K562 (cell line): ENCODE results near the gene ERBB4. TPM values are rescaled to one million over a fixed set of nuclear protein-coding genes. Genes with fewer than 3 reads are reported as not detected.

Source experiments
- ATAC-seq: fragments of 200-7000 bp; cut with Tn5 transposase; 3 replicates; pipeline ENCODE4 v1.9.1; 2020; ENCODE audit warnings: moderate library complexity
- BruUV-seq: library from RNA; stranded (reverse); fragments of 400-500 nt; replicated peaks from 2 replicates; lab custom pipeline; 2021; lab: Mats Ljungman, UMichigan
- CTCF ChIA-PET: fragments of 300-600 bp; formaldehyde crosslinking; extraction: SDS; loops from one replicate; lab custom pipeline; 2021; ENCODE audit warnings: low intra/inter-chr PET ratio; lab: Yijun Ruan, JAX
- POLR2A ChIA-PET: fragments of 300-600, 350-650 bp; sonication (Branson Sonifier 250); formaldehyde crosslinking; extraction: SDS; loops from one replicate; lab custom pipeline; 2021; ENCODE audit warnings: antibody characterized with exemption, inconsistent platforms; lab: Yijun Ruan, JAX
- DNase-seq, 4 experiments: peaks; one replicate each; pipeline versions ENCODE4 v3.0.0 to v3.0.0-alpha.2; 2011 to 2018; ENCODE audit warnings: low spot score in 3 of 4, mixed read lengths in 3 of 4; ENCODE audit errors: extremely low read depth in 1 of 4
- FAIRE-seq: peaks from 2 replicates; lab custom pipeline; 2011; peaks lifted over from hg19 to GRCh38; lab: Jason Lieb, UNC
- H2AFZ ChIP-seq: 2 replicates; pipeline ENCODE4 v1.6.0; 2011; ENCODE audit warnings: low read depth, low read length, control low read depth, inconsistent platforms
- H3K27ac ChIP-seq: fragments of 200-600 bp; 3 replicates; pipeline ENCODE4 v1.8.0; 2011; ENCODE audit warnings: low read depth, mild to moderate bottlenecking, control low read depth, inconsistent platforms, low read length, moderate library complexity, mixed read lengths; ENCODE audit errors: extremely low read depth
- H3K27me3 ChIP-seq, 2 experiments: fragments of 300-600 bp in 1 of 2; 2 replicates in 1 of 2; 3 replicates in 1 of 2; pipeline versions ENCODE4 v1.6.0 to v1.8.0; 2011; ENCODE audit warnings: inconsistent platforms in 2 of 2, low read length in 2 of 2, mild to moderate bottlenecking in 1 of 2, mixed read lengths in 1 of 2, moderate library complexity in 1 of 2; ENCODE audit not compliant: control insufficient read depth in 2 of 2, insufficient read depth in 2 of 2
- H3K36me3 ChIP-seq: fragments of 300-600 bp; 3 replicates; pipeline ENCODE4 v1.8.0; 2011; ENCODE audit warnings: mild to moderate bottlenecking, low read length, inconsistent platforms; ENCODE audit not compliant: control insufficient read depth, insufficient read depth
- H3K4me1 ChIP-seq, 2 experiments: fragments of 200-600 bp in 1 of 2; replicated peaks in 1 of 2; 2 replicates in 1 of 2; 3 replicates in 1 of 2; pipeline versions ENCODE4 v1.5.1 to v1.8.0; 2011; ENCODE audit warnings: inconsistent platforms in 2 of 2, low read length in 2 of 2, mild to moderate bottlenecking in 1 of 2, mixed read lengths in 1 of 2, moderate library complexity in 1 of 2; ENCODE audit not compliant: control insufficient read depth in 2 of 2, insufficient read depth in 2 of 2
- H3K4me2 ChIP-seq: 2 replicates; pipeline ENCODE4 v1.6.1; 2011; ENCODE audit warnings: low read length, control low read depth, inconsistent platforms, mixed read lengths; ENCODE audit not compliant: insufficient read depth
- H3K4me3 ChIP-seq: fragments of 200-600 bp; sonication (generic), shearing (Covaris generic); 2 replicates; pipeline ENCODE4 v1.5.1; 2016; ENCODE audit warnings: control low read depth, inconsistent platforms
- H3K79me2 ChIP-seq: fragments of 200-600 bp; 3 replicates; pipeline ENCODE4 v1.8.0; 2011; ENCODE audit warnings: low read length, inconsistent platforms; ENCODE audit not compliant: control insufficient read depth, insufficient read depth
- H3K9ac ChIP-seq, 2 experiments: 2 replicates each; pipeline versions ENCODE4 v1.6.0 to v1.6.1; 2011; ENCODE audit warnings: low read depth in 2 of 2, low read length in 2 of 2, control low read depth in 1 of 2, inconsistent platforms in 1 of 2, mild to moderate bottlenecking in 1 of 2, mixed read lengths in 1 of 2; ENCODE audit not compliant: insufficient read depth in 1 of 2
- H3K9me1 ChIP-seq: one replicate; pipeline ENCODE4 v1.6.0; 2011; ENCODE audit warnings: inconsistent platforms, mild to moderate bottlenecking, low read length, moderate library complexity; ENCODE audit not compliant: control insufficient read depth, insufficient read depth
- H3K9me3 ChIP-seq: replicated peaks from 2 replicates; pipeline ENCODE4 v1.5.1; 2011; ENCODE audit warnings: low read depth, low read length, inconsistent platforms; ENCODE audit not compliant: control insufficient read depth, insufficient read depth
- H4K20me1 ChIP-seq: replicated peaks from 2 replicates; pipeline ENCODE4 v1.6.1; 2011; ENCODE audit warnings: low read length, inconsistent platforms, mixed read lengths; ENCODE audit not compliant: control insufficient read depth, insufficient read depth
- DIDO1 ChIP-seq: fragments of 450-650 bp; IDR thresholded peaks from 2 replicates; pipeline ENCODE4 v1.6.1; 2016; ENCODE audit warnings: low read depth, missing biosample characterization, missing genetic modification characterization
- KAT8 ChIP-seq: fragments of 450-650 bp; IDR thresholded peaks from 2 replicates; pipeline ENCODE4 v1.6.1; 2016; ENCODE audit warnings: low read depth, mild to moderate bottlenecking
- PTBP1 ChIP-seq: fragments of 200-400 bp; formaldehyde crosslinking; IDR thresholded peaks from 2 replicates; pipeline ENCODE4 v1.6.1; 2017; ENCODE audit warnings: low read depth, low read length
- STAT5A ChIP-seq: IDR thresholded peaks from 2 replicates; pipeline ENCODE4 v1.6.1; 2012; ENCODE audit warnings: low read length, inconsistent platforms, borderline replicate concordance
- TGIF2 ChIP-seq: sonication (generic); formaldehyde crosslinking; IDR thresholded peaks from 2 replicates; pipeline ENCODE4 v1.8.1; 2022; ENCODE audit warnings: mild to moderate bottlenecking, missing genetic modification reagents, moderate library complexity
- ZNF707 ChIP-seq: fragments of 250-450 bp; sonication (Bioruptor Pico); conservative IDR thresholded peaks from 2 replicates; pipeline ENCODE4 v1.8.0; 2022; ENCODE audit warnings: inconsistent platforms, mild to moderate bottlenecking, moderate library complexity
- ZSCAN32 ChIP-seq: fragments of 450-650 bp; formaldehyde crosslinking; IDR thresholded peaks from 2 replicates; pipeline ENCODE4 v1.4.0; 2020; ENCODE audit warnings: mild to moderate bottlenecking, moderate library complexity
- WGBS: fragments of 100-300 bp; shearing (Covaris generic); methylation state at CpG from one replicate; pipeline ENCODE4 v1.1.6; 2016; ENCODE audit warnings: low coverage, mixed read lengths; ENCODE audit not compliant: insufficient coverage; ENCODE audit errors: missing lambda C conversion rate; 5-methylcytosine and 5-hydroxymethylcytosine counted together
- in situ Hi-C: fragments of 300-500 bp; cut with MboI; formaldehyde crosslinking; loops from 4 replicates; pipeline ENCODE4 v1.15.0; 2018; ENCODE audit warnings: inconsistent platforms, mixed read lengths
- intact Hi-C: fragments of 100-400 bp; cut with micrococcal nuclease; formaldehyde crosslinking; loops from 2 replicates; pipeline ENCODE4 v1.14.2; 2022
- polyA plus RNA-seq, 8 experiments: library from polyadenylated mRNA; depleted of rRNA in 4 of 8; stranded (reverse) in 5 of 8; unstranded in 3 of 8; fragments of >200 nt; fragmentation: Nextera tagmentation in 2 of 8; fragmentation: Illumina TruSeq in 1 of 8; extraction: Ambion mirVana in 2 of 8; extraction: Trizol in 1 of 8; gene quantifications; 2 replicates each; pipeline versions ENCODE4 v1.2.1 to v1.2.3, GENCODE V29; 2011 to 2014; ENCODE audit warnings: inconsistent platforms in 1 of 8, missing spikeins in 1 of 8
- total RNA-seq, 7 experiments: library from RNA; depleted of rRNA in 6 of 7; stranded (reverse); fragments of >200 nt in 6 of 7; fragmentation: Illumina TruSeq in 2 of 7; extraction: Trizol in 2 of 7; gene quantifications; 2 replicates each; pipeline versions ENCODE4 v1.2.1 to v1.2.3, GENCODE V29; 2011 to 2021; ENCODE audit warnings: low replicate concordance in 1 of 7
- TF ChIP-seq, protein P1 (sequence below): fragments of 450-650 bp; IDR thresholded peaks from 2 replicates; pipeline ENCODE4 v1.6.1; 2014; ENCODE audit warnings: low read depth, mild to moderate bottlenecking, moderate library complexity, borderline replicate concordance
- TF ChIP-seq, protein P2 (sequence below): fragments of 450-650 bp; formaldehyde crosslinking; IDR thresholded peaks from 2 replicates; pipeline ENCODE4 v1.4.0; 2020; ENCODE audit warnings: mild to moderate bottlenecking, moderate library complexity
- TF ChIP-seq, protein P3 (sequence below): fragments of 250-450 bp; sonication (Bioruptor Pico); IDR thresholded peaks from 2 replicates; pipeline ENCODE4 v1.8.0; 2021; ENCODE audit warnings: mild to moderate bottlenecking, moderate library complexity
- TF ChIP-seq, protein P4 (sequence below): fragments of 250-450 bp; sonication (Bioruptor Pico); IDR thresholded peaks from 2 replicates; pipeline ENCODE4 v1.5.1; 2021; ENCODE audit warnings: mild to moderate bottlenecking
- TF ChIP-seq, protein P5 (sequence below): fragments of 200-800 bp; sonication (Bioruptor generic); IDR thresholded peaks from 2 replicates; pipeline ENCODE4 v1.6.1; 2016; ENCODE audit warnings: missing genetic modification characterization, missing compliant biosample characterization

The ERBB4 gene
- total and polyA plus RNA-seq, 9 of the 15 experiments (the other 6 are each of a cell fraction or from before 2014, with no cell fraction given): not detected

DNA sequence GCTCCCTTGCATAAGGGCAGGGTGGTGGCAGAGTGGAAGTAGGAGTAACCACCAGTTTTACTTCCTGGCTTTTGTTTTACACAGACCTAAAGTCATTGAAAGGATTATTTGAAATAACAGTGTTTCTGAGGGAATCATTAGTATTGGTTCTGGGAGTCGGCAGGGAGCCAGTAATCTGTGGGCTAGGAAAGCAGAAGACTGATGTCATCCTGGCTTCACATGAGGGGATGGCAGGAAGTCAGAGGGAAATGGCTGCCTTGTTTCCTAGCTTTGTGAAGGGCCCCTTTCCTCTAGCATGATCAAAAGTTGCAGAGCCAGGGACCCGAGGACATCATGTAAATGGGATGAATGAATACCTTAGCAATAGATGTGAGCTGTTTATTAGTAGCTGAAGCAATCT lies 1189.6 kb downstream of the ERBB4 start:
- WGBS: 0% methylated on average over 2 of the region's 2 CpGs
- in situ Hi-C loops (no loop called here), intact Hi-C loops (no loop called here)
- no peaks in the 10 kb centered on the region for H3K79me2 ChIP-seq
- H3K36me3 ChIP-seq: no peaks in the 10 kb centered on the region
- H4K20me1 ChIP-seq: no peaks in the 10 kb centered on the region
- H3K9me3 ChIP-seq: no peaks in the 10 kb centered on the region
- H3K9me1 ChIP-seq: no peaks in the 10 kb centered on the region
- no peaks in the 10 kb centered on the region for H3K27me3 ChIP-seq
- no peak overlapping the region for H3K4me3 ChIP-seq
- FAIRE-seq: no peak
- ChIA-PET POLR2A (no interaction called here), CTCF (no interaction called here)
- H3K27ac ChIP-seq: no peak overlapping the region
- H3K4me1 ChIP-seq: no peaks in the 10 kb centered on the region
- H3K4me2 ChIP-seq: no peak overlapping the region
- no peak overlapping the region for H2AFZ ChIP-seq
- BruUV-seq: no TSS peak
- DNase-seq: no peak
- no peak overlapping the region for H3K9ac ChIP-seq
- ATAC-seq: no peak
- TF ChIP-seq, protein P1, sequence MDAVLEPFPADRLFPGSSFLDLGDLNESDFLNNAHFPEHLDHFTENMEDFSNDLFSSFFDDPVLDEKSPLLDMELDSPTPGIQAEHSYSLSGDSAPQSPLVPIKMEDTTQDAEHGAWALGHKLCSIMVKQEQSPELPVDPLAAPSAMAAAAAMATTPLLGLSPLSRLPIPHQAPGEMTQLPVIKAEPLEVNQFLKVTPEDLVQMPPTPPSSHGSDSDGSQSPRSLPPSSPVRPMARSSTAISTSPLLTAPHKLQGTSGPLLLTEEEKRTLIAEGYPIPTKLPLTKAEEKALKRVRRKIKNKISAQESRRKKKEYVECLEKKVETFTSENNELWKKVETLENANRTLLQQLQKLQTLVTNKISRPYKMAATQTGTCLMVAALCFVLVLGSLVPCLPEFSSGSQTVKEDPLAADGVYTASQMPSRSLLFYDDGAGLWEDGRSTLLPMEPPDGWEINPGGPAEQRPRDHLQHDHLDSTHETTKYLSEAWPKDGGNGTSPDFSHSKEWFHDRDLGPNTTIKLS: no peak
- TF ChIP-seq TGIF2 (no peak), ZSCAN32 (no peak), PTBP1 (no peak), ZNF707 (CRISPR knock-in tag) (no peak), DIDO1 (tag) (no peak), KAT8 (no peak), STAT5A (no peak)
- TF ChIP-seq, protein P2, sequence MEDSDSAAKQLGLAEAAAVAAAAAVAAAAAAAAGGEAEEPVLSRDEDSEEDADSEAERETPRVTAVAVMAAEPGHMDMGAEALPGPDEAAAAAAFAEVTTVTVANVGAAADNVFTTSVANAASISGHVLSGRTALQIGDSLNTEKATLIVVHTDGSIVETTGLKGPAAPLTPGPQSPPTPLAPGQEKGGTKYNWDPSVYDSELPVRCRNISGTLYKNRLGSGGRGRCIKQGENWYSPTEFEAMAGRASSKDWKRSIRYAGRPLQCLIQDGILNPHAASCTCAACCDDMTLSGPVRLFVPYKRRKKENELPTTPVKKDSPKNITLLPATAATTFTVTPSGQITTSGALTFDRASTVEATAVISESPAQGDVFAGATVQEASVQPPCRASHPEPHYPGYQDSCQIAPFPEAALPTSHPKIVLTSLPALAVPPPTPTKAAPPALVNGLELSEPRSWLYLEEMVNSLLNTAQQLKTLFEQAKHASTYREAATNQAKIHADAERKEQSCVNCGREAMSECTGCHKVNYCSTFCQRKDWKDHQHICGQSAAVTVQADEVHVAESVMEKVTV (CRISPR knock-in tag): no peak
- TF ChIP-seq, protein P3, sequence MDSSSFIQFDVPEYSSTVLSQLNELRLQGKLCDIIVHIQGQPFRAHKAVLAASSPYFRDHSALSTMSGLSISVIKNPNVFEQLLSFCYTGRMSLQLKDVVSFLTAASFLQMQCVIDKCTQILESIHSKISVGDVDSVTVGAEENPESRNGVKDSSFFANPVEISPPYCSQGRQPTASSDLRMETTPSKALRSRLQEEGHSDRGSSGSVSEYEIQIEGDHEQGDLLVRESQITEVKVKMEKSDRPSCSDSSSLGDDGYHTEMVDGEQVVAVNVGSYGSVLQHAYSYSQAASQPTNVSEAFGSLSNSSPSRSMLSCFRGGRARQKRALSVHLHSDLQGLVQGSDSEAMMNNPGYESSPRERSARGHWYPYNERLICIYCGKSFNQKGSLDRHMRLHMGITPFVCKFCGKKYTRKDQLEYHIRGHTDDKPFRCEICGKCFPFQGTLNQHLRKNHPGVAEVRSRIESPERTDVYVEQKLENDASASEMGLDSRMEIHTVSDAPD (CRISPR knock-in tag): no peak
- TF ChIP-seq, protein P4, sequence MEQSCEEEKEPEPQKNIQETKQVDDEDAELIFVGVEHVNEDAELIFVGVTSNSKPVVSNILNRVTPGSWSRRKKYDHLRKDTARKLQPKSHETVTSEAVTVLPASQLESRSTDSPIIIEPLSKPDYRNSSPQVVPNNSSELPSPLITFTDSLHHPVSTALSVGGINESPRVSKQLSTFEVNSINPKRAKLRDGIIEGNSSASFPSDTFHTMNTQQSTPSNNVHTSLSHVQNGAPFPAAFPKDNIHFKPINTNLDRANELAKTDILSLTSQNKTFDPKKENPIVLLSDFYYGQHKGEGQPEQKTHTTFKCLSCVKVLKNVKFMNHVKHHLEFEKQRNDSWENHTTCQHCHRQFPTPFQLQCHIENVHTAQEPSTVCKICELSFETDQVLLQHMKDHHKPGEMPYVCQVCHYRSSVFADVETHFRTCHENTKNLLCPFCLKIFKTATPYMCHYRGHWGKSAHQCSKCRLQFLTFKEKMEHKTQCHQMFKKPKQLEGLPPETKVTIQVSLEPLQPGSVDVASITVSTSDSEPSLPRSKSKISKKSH: no peak
- TF ChIP-seq, protein P5, sequence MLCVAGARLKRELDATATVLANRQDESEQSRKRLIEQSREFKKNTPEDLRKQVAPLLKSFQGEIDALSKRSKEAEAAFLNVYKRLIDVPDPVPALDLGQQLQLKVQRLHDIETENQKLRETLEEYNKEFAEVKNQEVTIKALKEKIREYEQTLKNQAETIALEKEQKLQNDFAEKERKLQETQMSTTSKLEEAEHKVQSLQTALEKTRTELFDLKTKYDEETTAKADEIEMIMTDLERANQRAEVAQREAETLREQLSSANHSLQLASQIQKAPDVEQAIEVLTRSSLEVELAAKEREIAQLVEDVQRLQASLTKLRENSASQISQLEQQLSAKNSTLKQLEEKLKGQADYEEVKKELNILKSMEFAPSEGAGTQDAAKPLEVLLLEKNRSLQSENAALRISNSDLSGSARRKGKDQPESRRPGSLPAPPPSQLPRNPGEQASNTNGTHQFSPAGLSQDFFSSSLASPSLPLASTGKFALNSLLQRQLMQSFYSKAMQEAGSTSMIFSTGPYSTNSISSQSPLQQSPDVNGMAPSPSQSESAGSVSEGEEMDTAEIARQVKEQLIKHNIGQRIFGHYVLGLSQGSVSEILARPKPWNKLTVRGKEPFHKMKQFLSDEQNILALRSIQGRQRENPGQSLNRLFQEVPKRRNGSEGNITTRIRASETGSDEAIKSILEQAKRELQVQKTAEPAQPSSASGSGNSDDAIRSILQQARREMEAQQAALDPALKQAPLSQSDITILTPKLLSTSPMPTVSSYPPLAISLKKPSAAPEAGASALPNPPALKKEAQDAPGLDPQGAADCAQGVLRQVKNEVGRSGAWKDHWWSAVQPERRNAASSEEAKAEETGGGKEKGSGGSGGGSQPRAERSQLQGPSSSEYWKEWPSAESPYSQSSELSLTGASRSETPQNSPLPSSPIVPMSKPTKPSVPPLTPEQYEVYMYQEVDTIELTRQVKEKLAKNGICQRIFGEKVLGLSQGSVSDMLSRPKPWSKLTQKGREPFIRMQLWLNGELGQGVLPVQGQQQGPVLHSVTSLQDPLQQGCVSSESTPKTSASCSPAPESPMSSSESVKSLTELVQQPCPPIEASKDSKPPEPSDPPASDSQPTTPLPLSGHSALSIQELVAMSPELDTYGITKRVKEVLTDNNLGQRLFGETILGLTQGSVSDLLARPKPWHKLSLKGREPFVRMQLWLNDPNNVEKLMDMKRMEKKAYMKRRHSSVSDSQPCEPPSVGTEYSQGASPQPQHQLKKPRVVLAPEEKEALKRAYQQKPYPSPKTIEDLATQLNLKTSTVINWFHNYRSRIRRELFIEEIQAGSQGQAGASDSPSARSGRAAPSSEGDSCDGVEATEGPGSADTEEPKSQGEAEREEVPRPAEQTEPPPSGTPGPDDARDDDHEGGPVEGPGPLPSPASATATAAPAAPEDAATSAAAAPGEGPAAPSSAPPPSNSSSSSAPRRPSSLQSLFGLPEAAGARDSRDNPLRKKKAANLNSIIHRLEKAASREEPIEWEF (CRISPR knock-in tag): no peak
